HepG2 (cell line): Measurements from ENCODE around the gene CARD9. TPM values are rescaled to one million over a fixed set of nuclear protein-coding genes. Genes with fewer than 3 reads are reported as not detected.
A peak's percentile ranks its signal among the peaks of the same experiment; 100 is the strongest.

Experiments
- CBFB ChIP-seq: sonication (generic); formaldehyde crosslinking; IDR thresholded peaks from 2 replicates; pipeline ENCODE4 v1.4.0; 2020; ENCODE audit warnings: missing genetic modification reagents
- IRF2 ChIP-seq: IDR thresholded peaks from 2 replicates; pipeline ENCODE4 v1.6.1; 2018; ENCODE audit warnings: missing genetic modification reagents, missing compliant biosample characterization
- KLF16 ChIP-seq, 2 experiments: sonication (generic) in 1 of 2; formaldehyde crosslinking in 1 of 2; IDR thresholded peaks; 2 replicates each; pipeline versions ENCODE4 v1.6.1 to v1.8.0; 2016 to 2023; ENCODE audit warnings: missing genetic modification reagents in 2 of 2, missing compliant biosample characterization in 1 of 2
- MTF1 ChIP-seq: sonication (generic); formaldehyde crosslinking; IDR thresholded peaks from 2 replicates; pipeline ENCODE4 v1.5.0; 2020; ENCODE audit warnings: missing genetic modification reagents
- NFYB ChIP-seq: sonication (generic); formaldehyde crosslinking; IDR thresholded peaks from 2 replicates; pipeline ENCODE4 v1.4.0; 2020; ENCODE audit warnings: missing genetic modification reagents
- SAFB2 ChIP-seq: sonication (generic); formaldehyde crosslinking; IDR thresholded peaks from 2 replicates; pipeline ENCODE4 v1.5.1; 2020; ENCODE audit warnings: missing genetic modification reagents, low read depth, mild to moderate bottlenecking, borderline replicate concordance
- SMAD9 ChIP-seq: sonication (generic); formaldehyde crosslinking; IDR thresholded peaks from 2 replicates; pipeline ENCODE4 v1.5.1; 2020; ENCODE audit warnings: mild to moderate bottlenecking, missing genetic modification reagents
- TARDBP ChIP-seq: sonication (generic); formaldehyde crosslinking; IDR thresholded peaks from 2 replicates; pipeline ENCODE4 v1.8.0; 2022; ENCODE audit warnings: mild to moderate bottlenecking, missing genetic modification reagents
- ZNF10 ChIP-seq: sonication (generic); formaldehyde crosslinking; IDR thresholded peaks from 2 replicates; pipeline ENCODE4 v1.4.0; 2020; ENCODE audit warnings: mild to moderate bottlenecking, low read depth, missing genetic modification reagents, borderline replicate concordance
- ZNF225 ChIP-seq: sonication (generic); formaldehyde crosslinking; IDR thresholded peaks from 2 replicates; pipeline ENCODE4 v1.4.0; 2020; ENCODE audit warnings: mild to moderate bottlenecking, missing genetic modification reagents
- ZNF329 ChIP-seq: sonication (generic); formaldehyde crosslinking; IDR thresholded peaks from 2 replicates; pipeline ENCODE4 v1.9.0; 2021; ENCODE audit warnings: low read depth, mild to moderate bottlenecking, missing genetic modification reagents
- ZNF550 ChIP-seq: sonication (generic); formaldehyde crosslinking; IDR thresholded peaks from 2 replicates; pipeline ENCODE4 v1.4.0; 2020; ENCODE audit warnings: mild to moderate bottlenecking, missing genetic modification reagents, borderline replicate concordance
- ZNF589 ChIP-seq: sonication (generic); formaldehyde crosslinking; conservative IDR thresholded peaks from 2 replicates; pipeline ENCODE4 v1.8.0; 2022; ENCODE audit warnings: mild to moderate bottlenecking, moderate library complexity, missing genetic modification reagents
- ZNF598 ChIP-seq: sonication (generic); formaldehyde crosslinking; IDR thresholded peaks from 2 replicates; pipeline ENCODE4 v1.5.1; 2020; ENCODE audit warnings: mild to moderate bottlenecking, missing genetic modification reagents, borderline replicate concordance
- ZNF652 ChIP-seq: IDR thresholded peaks from 2 replicates; pipeline ENCODE4 v1.6.1; 2016; ENCODE audit warnings: low read depth, borderline replicate concordance
- ZSCAN9 ChIP-seq: IDR thresholded peaks from 2 replicates; pipeline ENCODE4 v1.6.1; 2016; ENCODE audit warnings: borderline replicate concordance
- polyA plus RNA-seq, 8 experiments: library from polyadenylated mRNA; depleted of rRNA in 3 of 8; stranded (reverse) in 7 of 8; unstranded in 1 of 8; fragments of >200 nt; fragmentation: Illumina TruSeq in 4 of 8; extraction: Trizol in 4 of 8; gene quantifications; 2 replicates each; pipeline versions ENCODE4 v1.2.1 to v1.2.3, GENCODE V29; 2011 to 2016; ENCODE audit warnings: low read depth in 4 of 8, missing spikeins in 1 of 8, mixed read lengths in 1 of 8; ENCODE audit not compliant: insufficient read depth in 1 of 8
- total RNA-seq, 5 experiments: library from RNA; depleted of rRNA; stranded (reverse); fragments of >200 nt; fragmentation: Illumina TruSeq; extraction: Trizol; gene quantifications; 2 replicates each; pipeline ENCODE4 v1.2.3, GENCODE V29; 2016; ENCODE audit warnings: low read depth in 1 of 5
- TF ChIP-seq, protein P1 (sequence below): sonication (generic); formaldehyde crosslinking; IDR thresholded peaks from 2 replicates; pipeline ENCODE4 v1.9.0; 2021; ENCODE audit warnings: missing genetic modification reagents, borderline replicate concordance
- TF ChIP-seq, protein P2 (sequence below): sonication (generic); formaldehyde crosslinking; IDR thresholded peaks from 2 replicates; pipeline ENCODE4 v1.8.1; 2022; ENCODE audit warnings: low read depth, mild to moderate bottlenecking, missing genetic modification reagents
- TF ChIP-seq, protein P3 (sequence below): sonication (generic); formaldehyde crosslinking; IDR thresholded peaks from 2 replicates; pipeline ENCODE4 v1.4.0; 2020; ENCODE audit warnings: mild to moderate bottlenecking, missing genetic modification reagents
- TF ChIP-seq, protein P4 (sequence below): sonication (generic); formaldehyde crosslinking; IDR thresholded peaks from 2 replicates; pipeline ENCODE4 v1.4.0; 2020; ENCODE audit warnings: missing genetic modification reagents, low read depth, mild to moderate bottlenecking, borderline replicate concordance

CARD9 gene
- total and polyA plus RNA-seq, 2 of the 13 experiments (the other 11 are each of a cell fraction or from before 2014, with no cell fraction given) = 3.3 to 7.4 TPM

DNA sequence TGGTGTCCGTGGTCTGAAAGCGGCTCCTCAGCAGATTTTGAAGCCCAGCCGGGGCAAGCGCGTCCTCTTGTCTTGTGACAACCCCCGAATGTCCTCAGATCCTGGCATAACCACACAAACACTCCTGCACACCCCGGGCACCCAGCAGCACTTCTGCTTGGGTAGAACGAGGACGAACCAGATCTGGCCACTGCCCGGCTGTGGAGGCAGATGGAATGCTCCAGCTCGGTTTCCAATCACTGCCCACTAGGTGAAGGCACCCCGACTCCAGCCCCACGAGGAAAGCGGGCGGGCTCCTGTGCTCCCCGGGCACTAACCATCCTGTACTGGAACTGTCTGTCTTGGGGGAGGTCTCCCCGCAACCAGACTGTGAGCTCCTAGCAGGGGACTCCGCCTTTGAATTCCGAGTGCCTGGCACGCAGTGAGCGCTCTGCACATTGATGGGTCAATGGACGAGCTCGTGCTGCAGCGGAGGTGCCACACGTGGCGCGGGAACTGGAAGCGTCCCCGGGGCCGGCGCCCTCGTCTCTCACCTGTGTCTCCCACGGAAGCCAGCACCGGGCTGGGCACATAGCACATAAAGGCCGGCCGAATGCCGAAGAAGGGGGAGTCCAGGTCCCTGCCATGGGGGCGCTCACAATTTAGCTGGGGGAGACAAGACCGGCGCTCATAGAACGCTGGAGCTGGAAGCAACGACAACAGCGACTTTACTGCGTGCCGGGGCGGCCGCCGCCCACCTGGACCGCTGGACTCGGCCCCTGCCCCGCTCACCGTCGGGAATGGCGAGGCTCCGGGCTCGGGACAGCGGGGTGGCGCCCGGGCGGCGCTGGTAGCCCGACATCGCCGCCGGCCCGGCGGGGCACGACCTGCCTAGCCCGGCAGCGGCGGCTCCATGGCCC, 36.3 kb upstream of the CARD9 start (continued):
- TF ChIP-seq, protein P1, sequence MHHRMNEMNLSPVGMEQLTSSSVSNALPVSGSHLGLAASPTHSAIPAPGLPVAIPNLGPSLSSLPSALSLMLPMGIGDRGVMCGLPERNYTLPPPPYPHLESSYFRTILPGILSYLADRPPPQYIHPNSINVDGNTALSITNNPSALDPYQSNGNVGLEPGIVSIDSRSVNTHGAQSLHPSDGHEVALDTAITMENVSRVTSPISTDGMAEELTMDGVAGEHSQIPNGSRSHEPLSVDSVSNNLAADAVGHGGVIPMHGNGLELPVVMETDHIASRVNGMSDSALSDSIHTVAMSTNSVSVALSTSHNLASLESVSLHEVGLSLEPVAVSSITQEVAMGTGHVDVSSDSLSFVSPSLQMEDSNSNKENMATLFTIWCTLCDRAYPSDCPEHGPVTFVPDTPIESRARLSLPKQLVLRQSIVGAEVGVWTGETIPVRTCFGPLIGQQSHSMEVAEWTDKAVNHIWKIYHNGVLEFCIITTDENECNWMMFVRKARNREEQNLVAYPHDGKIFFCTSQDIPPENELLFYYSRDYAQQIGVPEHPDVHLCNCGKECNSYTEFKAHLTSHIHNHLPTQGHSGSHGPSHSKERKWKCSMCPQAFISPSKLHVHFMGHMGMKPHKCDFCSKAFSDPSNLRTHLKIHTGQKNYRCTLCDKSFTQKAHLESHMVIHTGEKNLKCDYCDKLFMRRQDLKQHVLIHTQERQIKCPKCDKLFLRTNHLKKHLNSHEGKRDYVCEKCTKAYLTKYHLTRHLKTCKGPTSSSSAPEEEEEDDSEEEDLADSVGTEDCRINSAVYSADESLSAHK = no peak
- TF ChIP-seq, protein P2, sequence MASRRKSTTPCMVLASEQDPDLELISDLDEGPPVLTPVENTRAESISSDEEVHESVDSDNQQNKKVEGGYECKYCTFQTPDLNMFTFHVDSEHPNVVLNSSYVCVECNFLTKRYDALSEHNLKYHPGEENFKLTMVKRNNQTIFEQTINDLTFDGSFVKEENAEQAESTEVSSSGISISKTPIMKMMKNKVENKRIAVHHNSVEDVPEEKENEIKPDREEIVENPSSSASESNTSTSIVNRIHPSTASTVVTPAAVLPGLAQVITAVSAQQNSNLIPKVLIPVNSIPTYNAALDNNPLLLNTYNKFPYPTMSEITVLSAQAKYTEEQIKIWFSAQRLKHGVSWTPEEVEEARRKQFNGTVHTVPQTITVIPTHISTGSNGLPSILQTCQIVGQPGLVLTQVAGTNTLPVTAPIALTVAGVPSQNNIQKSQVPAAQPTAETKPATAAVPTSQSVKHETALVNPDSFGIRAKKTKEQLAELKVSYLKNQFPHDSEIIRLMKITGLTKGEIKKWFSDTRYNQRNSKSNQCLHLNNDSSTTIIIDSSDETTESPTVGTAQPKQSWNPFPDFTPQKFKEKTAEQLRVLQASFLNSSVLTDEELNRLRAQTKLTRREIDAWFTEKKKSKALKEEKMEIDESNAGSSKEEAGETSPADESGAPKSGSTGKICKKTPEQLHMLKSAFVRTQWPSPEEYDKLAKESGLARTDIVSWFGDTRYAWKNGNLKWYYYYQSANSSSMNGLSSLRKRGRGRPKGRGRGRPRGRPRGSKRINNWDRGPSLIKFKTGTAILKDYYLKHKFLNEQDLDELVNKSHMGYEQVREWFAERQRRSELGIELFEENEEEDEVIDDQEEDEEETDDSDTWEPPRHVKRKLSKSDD (CRISPR knock-in tag) = no peak
- TF ChIP-seq, protein P3, sequence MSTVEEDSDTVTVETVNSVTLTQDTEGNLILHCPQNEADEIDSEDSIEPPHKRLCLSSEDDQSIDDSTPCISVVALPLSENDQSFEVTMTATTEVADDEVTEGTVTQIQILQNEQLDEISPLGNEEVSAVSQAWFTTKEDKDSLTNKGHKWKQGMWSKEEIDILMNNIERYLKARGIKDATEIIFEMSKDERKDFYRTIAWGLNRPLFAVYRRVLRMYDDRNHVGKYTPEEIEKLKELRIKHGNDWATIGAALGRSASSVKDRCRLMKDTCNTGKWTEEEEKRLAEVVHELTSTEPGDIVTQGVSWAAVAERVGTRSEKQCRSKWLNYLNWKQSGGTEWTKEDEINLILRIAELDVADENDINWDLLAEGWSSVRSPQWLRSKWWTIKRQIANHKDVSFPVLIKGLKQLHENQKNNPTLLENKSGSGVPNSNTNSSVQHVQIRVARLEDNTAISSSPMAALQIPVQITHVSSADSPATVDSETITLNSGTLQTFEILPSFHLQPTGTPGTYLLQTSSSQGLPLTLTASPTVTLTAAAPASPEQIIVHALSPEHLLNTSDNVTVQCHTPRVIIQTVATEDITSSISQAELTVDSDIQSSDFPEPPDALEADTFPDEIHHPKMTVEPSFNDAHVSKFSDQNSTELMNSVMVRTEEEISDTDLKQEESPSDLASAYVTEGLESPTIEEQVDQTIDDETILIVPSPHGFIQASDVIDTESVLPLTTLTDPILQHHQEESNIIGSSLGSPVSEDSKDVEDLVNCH (CRISPR knock-in tag) = no peak
- TF ChIP-seq NFYB = 0 out of 2 replicates have a peak, but pooled peaks have one; percentile 13
- no peak for TF ChIP-seq KLF16 (CRISPR knock-in tag; IDR thresholded peaks at IDR 0.05)
- 0 out of 2 replicates have a peak, but pooled peaks have one; percentile 15 for TF ChIP-seq ZNF589
- TF ChIP-seq ZSCAN9 (CRISPR knock-in tag) = no peak
- no peak for TF ChIP-seq ZNF550 (CRISPR knock-in tag)
- peak; percentile 27; the same call in 1 of the 2 replicates for TF ChIP-seq ZNF598 (CRISPR knock-in tag)
- TF ChIP-seq TARDBP (CRISPR knock-in tag) = no peak
- no peak for TF ChIP-seq CBFB (CRISPR knock-in tag)
- TF ChIP-seq MTF1 (CRISPR knock-in tag) = 0 out of 2 replicates have a peak, but pooled peaks have one; percentile 62
- TF ChIP-seq IRF2 = no peak
- TF ChIP-seq SAFB2 (CRISPR knock-in tag) = no peak
- TF ChIP-seq, protein P4, sequence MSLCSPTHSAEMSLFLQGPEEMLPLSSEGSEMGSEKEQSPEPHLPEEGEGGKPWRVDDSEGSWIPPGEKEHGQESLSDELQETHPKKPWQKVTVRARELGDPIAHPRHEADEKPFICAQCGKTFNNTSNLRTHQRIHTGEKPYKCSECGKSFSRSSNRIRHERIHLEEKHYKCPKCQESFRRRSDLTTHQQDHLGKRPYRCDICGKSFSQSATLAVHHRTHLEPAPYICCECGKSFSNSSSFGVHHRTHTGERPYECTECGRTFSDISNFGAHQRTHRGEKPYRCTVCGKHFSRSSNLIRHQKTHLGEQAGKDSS (CRISPR knock-in tag) = no peak; the same call in 1 of the 2 replicates
- no peak; the same call in 1 of the 2 replicates for TF ChIP-seq ZNF225 (CRISPR knock-in tag)
- TF ChIP-seq ZNF10 (CRISPR knock-in tag) = no peak
- TF ChIP-seq SMAD9 (CRISPR knock-in tag) = no peak
- no peak for TF ChIP-seq ZNF652 (CRISPR knock-in tag)
- TF ChIP-seq ZNF329 = no peak
